ENCODE data around the gene ZNF621. TPM values are rescaled to one million over a fixed set of nuclear protein-coding genes. Genes with fewer than 3 reads are reported as not detected.

Gene ZNF621
- total RNA-seq, 2 donors from 2014 or later = 15.8 to 23.6 TPM

DNA sequence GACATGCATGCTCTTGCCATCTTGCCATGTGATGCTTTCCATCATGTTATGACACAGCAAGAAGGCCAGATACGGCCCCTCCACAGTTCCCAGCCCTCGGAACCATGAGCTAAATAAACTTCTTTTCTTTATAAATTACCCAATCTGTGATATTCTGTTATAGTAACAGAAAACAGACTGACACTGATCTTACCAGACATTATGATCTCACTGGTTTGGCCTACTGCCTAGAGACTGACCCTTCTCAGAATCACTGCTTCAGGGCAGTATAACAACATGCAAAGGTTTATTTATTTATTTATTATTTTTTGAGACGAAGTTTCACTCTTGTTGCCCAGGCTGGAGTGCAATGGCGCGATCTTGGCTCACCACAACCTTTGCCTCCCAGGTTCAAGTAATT is 33.8 kb upstream of the ZNF621 start:
- TF ChIP-seq, protein P1, sequence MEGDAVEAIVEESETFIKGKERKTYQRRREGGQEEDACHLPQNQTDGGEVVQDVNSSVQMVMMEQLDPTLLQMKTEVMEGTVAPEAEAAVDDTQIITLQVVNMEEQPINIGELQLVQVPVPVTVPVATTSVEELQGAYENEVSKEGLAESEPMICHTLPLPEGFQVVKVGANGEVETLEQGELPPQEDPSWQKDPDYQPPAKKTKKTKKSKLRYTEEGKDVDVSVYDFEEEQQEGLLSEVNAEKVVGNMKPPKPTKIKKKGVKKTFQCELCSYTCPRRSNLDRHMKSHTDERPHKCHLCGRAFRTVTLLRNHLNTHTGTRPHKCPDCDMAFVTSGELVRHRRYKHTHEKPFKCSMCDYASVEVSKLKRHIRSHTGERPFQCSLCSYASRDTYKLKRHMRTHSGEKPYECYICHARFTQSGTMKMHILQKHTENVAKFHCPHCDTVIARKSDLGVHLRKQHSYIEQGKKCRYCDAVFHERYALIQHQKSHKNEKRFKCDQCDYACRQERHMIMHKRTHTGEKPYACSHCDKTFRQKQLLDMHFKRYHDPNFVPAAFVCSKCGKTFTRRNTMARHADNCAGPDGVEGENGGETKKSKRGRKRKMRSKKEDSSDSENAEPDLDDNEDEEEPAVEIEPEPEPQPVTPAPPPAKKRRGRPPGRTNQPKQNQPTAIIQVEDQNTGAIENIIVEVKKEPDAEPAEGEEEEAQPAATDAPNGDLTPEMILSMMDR (IDR thresholded peaks at IDR 0.05) = no peak
- TF ChIP-seq POLR2A (IDR thresholded peaks at IDR 0.05) (no peak), POLR2AphosphoS5 (IDR thresholded peaks at IDR 0.05) (no peak)
- no peaks in the 10 kb centered on the region for H3K27me3 ChIP-seq (replicated peaks; ENCODE audit: insufficient read depth)
- DNase-seq (ENCODE audit: low spot score) = no peak
- 91% methylated on average over 5 of the region's 5 CpGs for WGBS
- H3K9me3 ChIP-seq = no peaks in the 10 kb centered on the region
- H3K4me1 ChIP-seq (replicated peaks) = no peaks in the 10 kb centered on the region
- H3K27ac ChIP-seq = no peak overlapping the region
- H3K36me3 ChIP-seq = no peaks in the 10 kb centered on the region
- no peak overlapping the region for H3K4me3 ChIP-seq
- intact Hi-C loops (cut with DNase I) = no loop called here

DNA sequence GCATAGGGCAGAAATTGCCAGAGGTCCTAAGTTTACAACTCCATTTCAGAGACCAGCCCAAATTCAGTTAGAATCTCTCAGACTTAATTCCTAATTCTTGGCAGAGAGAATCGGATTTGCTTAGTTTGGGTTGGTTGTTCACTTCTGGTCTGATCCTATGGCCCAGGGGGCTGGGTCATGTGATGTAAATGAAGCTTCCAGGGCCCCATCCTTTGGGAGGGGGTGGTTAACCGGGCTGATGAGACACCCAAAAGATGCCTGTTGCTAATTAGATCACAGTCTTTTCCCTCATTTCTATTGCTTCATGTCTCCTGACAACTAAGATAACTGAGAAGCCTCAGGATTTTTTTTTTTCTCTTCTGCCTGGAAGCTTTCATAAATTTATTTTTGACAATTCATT is 30.1 kb upstream of the ZNF621 start:
- Histone ChIP-seq H3K27ac (no peak overlapping the region), H3K4me3 (no peak overlapping the region), H3K27me3 (replicated peaks; ENCODE audit: insufficient read depth) (no peaks in the 10 kb centered on the region), H3K9me3 (no peaks in the 10 kb centered on the region), H3K4me1 (replicated peaks) (no peaks in the 10 kb centered on the region), H3K36me3 (no peaks in the 10 kb centered on the region)
- 44% methylated on average over 2 of the region's 2 CpGs for WGBS
- no peak for DNase-seq (ENCODE audit: low spot score)
- intact Hi-C loops (cut with DNase I) = no loop called here
- TF ChIP-seq POLR2AphosphoS5 (IDR thresholded peaks at IDR 0.05) = no peak
- TF ChIP-seq, protein P1 (IDR thresholded peaks at IDR 0.05) = no peak
- no peak for TF ChIP-seq POLR2A (IDR thresholded peaks at IDR 0.05)

DNA sequence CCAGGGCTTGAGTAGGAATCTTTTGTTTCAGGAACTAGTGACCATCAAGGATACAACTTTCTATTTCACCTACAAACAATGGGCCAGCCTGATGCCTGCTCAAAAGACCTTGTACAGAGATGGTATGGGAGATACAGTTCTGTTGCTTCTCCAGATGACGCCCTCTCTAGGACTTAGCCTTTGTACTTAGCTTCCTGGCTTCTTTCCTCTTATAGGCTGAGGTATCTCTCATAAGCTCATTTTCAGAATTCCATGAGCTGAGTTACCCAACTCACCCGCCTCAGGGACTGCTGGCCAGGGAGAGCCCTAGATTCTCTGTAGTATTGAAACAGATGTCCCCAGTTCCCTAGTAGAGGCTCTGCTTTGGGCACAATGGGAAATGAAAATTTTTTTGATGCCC is 27.5 kb upstream of the ZNF621 start:
- intact Hi-C loops (cut with DNase I) = no loop called here
- DNase-seq (ENCODE audit: low spot score) = no peak
- Histone ChIP-seq H3K27ac (no peak overlapping the region), H3K4me3 (no peak overlapping the region), H3K27me3 (replicated peaks; ENCODE audit: insufficient read depth) (no peaks in the 10 kb centered on the region), H3K9me3 (no peaks in the 10 kb centered on the region), H3K4me1 (replicated peaks) (no peaks in the 10 kb centered on the region), H3K36me3 (no peaks in the 10 kb centered on the region)
- 93% methylated on average over 2 of the region's 2 CpGs for WGBS
- TF ChIP-seq POLR2AphosphoS5 (IDR thresholded peaks at IDR 0.05) = no peak

DNA sequence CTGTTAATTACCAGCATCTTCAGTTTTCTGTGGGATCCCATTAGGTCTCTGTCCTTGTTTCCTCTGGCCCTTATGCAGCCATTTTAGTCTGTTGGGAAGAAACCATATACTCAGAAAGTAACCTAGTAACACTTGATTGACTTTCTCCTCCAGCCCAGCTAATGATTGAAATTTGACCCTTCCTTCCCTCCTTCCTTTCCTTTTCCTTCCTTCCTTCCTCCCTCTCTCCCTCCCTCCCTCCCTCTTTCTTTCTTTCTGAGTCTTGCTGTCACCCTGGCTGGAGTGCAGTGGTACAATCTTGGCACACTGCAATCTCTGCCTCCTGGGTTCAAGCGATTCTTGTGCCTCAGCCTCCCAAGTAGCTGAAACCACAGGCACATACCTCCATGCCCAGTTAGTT is 24.8 kb upstream of the ZNF621 start:
- TF ChIP-seq, protein P1 (IDR thresholded peaks at IDR 0.05) = no peak
- no peak for TF ChIP-seq POLR2A (IDR thresholded peaks at IDR 0.05)
- no peak for TF ChIP-seq POLR2AphosphoS5 (IDR thresholded peaks at IDR 0.05)
- no peak overlapping the region for H3K4me3 ChIP-seq
- no peaks in the 10 kb centered on the region for H3K27me3 ChIP-seq (replicated peaks; ENCODE audit: insufficient read depth)
- intact Hi-C loops (cut with DNase I) = no loop called here
- DNase-seq (ENCODE audit: low spot score) = no peak
- WGBS = 95% methylated on average over 1 of the region's 1 CpG
- H3K27ac ChIP-seq = no peak overlapping the region
- no peaks in the 10 kb centered on the region for H3K9me3 ChIP-seq
- H3K4me1 ChIP-seq (replicated peaks) = no peaks in the 10 kb centered on the region
- H3K36me3 ChIP-seq = no peaks in the 10 kb centered on the region

DNA sequence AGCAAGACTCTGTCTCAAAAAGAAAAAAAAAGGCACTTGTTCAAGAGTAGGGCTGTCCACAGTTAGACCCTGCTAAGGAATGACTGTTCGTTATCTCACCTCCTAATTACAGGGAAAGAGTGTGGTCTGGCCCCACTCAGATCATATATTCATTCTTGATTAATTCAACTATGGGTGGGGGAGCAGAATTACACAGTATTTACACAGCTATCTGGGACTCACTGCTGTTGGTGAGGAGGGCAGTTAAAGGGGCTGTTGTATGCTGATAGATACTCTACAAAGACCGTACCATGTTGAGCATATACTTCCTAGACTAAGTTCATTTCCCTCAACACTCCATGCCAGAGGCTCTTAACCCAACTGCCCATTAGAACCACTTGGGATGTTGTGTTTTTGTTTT is 22.7 kb upstream of the ZNF621 start:
- no peaks in the 10 kb centered on the region for H3K27me3 ChIP-seq (replicated peaks; ENCODE audit: insufficient read depth)
- H3K27ac ChIP-seq = no peak overlapping the region
- TF ChIP-seq, protein P1 (IDR thresholded peaks at IDR 0.05) = no peak
- no peak for TF ChIP-seq POLR2A (IDR thresholded peaks at IDR 0.05)
- H3K4me1 ChIP-seq (replicated peaks) = no peaks in the 10 kb centered on the region
- no peaks in the 10 kb centered on the region for H3K9me3 ChIP-seq
- H3K4me3 ChIP-seq = no peak overlapping the region
- 98% methylated on average over 2 of the region's 2 CpGs for WGBS
- DNase-seq (ENCODE audit: low spot score) = no peak
- intact Hi-C loops (cut with DNase I) = no loop called here
- no peaks in the 10 kb centered on the region for H3K36me3 ChIP-seq

Data from prostate gland (tissue), 2 donors.